Measurements from ENCODE around the gene GEMIN4. TPM values are rescaled to one million over a fixed set of nuclear protein-coding genes. Genes with fewer than 3 reads are reported as not detected.

The GEMIN4 gene
- total RNA-seq, 4 donors from 2014 or later: 15.4 to 21.2 (median 19.0) TPM

DNA sequence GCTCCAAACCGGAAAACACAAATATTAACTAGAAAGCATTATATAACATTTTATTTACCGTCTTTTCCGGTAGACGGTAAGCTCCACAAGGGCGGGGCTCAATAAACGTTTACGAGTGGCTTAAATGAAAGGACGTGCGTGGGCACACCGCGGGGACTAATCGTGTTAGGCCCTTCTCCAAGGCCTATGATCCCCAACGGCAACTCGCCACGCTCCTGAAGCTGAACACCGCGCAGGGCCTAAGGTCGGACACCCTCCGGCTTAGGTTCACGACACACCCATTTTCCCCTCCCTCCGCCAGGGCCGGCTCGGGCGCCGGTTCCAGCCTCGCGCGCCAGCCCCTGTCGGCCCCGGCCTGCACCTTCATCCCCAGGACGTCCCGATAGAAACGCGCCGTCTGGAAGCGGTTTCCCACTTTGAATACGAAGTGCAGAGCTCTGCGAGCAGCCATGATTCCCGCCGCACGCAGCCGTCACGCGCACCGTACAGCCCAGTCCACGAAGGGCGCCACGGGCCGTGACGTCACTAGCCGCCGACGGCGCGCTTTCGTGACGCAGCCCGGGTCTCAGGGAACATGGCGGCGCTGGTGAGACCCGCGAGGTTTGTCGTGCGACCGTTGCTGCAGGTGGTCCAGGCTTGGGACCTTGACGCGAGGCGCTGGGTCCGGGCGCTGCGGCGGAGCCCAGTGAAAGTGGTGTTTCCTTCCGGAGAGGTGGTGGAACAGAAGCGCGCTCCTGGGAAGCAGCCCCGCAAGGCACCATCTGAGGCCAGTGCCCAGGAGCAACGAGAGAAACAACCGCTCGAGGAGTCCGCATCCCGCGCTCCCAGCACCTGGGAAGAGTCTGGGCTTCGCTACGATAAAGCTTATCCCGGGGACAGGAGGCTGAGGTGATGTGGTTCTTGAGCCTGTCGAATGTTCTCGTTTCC lies 30.0 kb upstream of the GEMIN4 start, which contains the start of the genes GLOD4 and MRM3:
Gene GLOD4, minus strand, starts transcription at position 476 of the 927 bp plus-strand sequence. Its CDS starts 25 bp downstream, at position 451.
Gene MRM3, plus strand, starts transcription at position 549 of the 927 bp plus-strand sequence. Its CDS starts 26 bp downstream, at position 575.
- Histone ChIP-seq H3K4me1 (peaks cover 22 to 37% (median 32%) of the 10 kb centered on the region in 4 donors), H3K27me3 (no peaks in the 10 kb centered on the region), H3K4me3 (peak within 1 kb of the TSS; percentile 85 to 99 (median 92)), H3K9me3 (no peaks in the 10 kb centered on the region), H3K27ac (replicated peaks in 1 of 4) (peak within 1 kb of the TSS; percentile 82 to 93 (median 87)), H3K36me3 (peaks cover 6 to 38% (median 33%) of the 10 kb centered on the region in 4 donors)
- intact Hi-C loops (cut with DNase I): no loop called here
- TF ChIP-seq, protein P1, sequence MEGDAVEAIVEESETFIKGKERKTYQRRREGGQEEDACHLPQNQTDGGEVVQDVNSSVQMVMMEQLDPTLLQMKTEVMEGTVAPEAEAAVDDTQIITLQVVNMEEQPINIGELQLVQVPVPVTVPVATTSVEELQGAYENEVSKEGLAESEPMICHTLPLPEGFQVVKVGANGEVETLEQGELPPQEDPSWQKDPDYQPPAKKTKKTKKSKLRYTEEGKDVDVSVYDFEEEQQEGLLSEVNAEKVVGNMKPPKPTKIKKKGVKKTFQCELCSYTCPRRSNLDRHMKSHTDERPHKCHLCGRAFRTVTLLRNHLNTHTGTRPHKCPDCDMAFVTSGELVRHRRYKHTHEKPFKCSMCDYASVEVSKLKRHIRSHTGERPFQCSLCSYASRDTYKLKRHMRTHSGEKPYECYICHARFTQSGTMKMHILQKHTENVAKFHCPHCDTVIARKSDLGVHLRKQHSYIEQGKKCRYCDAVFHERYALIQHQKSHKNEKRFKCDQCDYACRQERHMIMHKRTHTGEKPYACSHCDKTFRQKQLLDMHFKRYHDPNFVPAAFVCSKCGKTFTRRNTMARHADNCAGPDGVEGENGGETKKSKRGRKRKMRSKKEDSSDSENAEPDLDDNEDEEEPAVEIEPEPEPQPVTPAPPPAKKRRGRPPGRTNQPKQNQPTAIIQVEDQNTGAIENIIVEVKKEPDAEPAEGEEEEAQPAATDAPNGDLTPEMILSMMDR (IDR thresholded peaks at IDR 0.05): peak; percentile 8 to 48 (median 11)
- TF ChIP-seq EP300 (IDR thresholded peaks at IDR 0.05) (no peak), POLR2A (IDR thresholded peaks at IDR 0.05; ENCODE audit: low read depth) (peak; percentile 52), POLR2AphosphoS5 (IDR thresholded peaks at IDR 0.05) (peak; percentile 97 to 99)
- under 1% methylated on average over 24 of the region's 87 CpGs for WGBS
- peak; percentile 98 for DNase-seq (ENCODE audit: extremely low spot score)

DNA sequence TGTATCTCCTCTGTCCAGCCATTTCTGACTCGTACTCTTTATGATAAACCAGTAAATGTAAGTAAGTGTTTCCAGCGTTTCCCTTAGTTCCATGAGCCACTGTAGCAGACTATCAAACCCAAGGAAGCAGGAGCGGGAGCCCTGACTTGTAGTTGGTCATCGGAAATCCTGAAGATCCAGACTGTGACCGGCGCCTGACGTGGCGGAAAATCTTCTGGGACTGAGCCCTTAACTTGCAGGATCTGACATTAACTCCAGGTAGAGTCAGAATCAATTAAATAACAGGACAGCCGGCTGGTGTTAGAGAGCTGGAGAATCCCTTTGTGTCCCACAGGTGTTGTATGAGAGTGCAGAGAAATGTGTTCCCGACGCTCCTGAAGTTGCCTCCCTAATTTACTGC lies 26.0 kb upstream of the GEMIN4 start:
- H3K36me3 ChIP-seq: peaks cover 28 to 59% (median 59%) of the 10 kb centered on the region in 4 donors

DNA sequence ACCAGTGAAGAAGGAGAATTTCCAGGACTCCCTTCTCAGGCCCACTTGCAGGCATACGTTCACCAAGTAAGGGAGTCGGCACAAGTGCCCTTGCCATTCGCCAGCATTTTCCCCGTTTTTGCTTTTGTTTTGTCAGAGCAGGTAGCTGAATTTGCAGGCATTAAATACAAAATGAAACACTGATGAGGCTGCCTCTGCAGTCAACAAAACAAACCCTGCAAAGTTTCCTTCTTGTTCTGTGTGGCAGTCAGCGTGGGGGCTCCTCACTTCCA lies 22.2 kb upstream of the GEMIN4 start:
- H3K4me1 ChIP-seq: no peaks in the 10 kb centered on the region
- intact Hi-C loops (cut with DNase I): no loop called here
- H3K9me3 ChIP-seq: no peaks in the 10 kb centered on the region
- no peak for DNase-seq (ENCODE audit: extremely low spot score)
- no peaks in the 10 kb centered on the region for H3K27me3 ChIP-seq
- H3K27ac ChIP-seq (replicated peaks in 1 of 4): no peak overlapping the region
- peaks cover 57 to 97% (median 92%) of the 10 kb centered on the region in 4 donors for H3K36me3 ChIP-seq
- no peak overlapping the region for H3K4me3 ChIP-seq
- TF ChIP-seq, protein P1 (IDR thresholded peaks at IDR 0.05): no peak
- TF ChIP-seq POLR2AphosphoS5 (IDR thresholded peaks at IDR 0.05) (no peak), EP300 (IDR thresholded peaks at IDR 0.05) (no peak), POLR2A (IDR thresholded peaks at IDR 0.05; ENCODE audit: low read depth) (no peak)
- 93% methylated on average over 5 of the region's 5 CpGs for WGBS

More for the DNA sequence above, 26.0 kb upstream of the GEMIN4 start:
- Histone ChIP-seq H3K4me3 (no peak overlapping the region), H3K9me3 (no peaks in the 10 kb centered on the region), H3K27me3 (no peaks in the 10 kb centered on the region), H3K27ac (replicated peaks in 1 of 4) (no peak overlapping the region), H3K4me1 (peaks cover 9 to 16% (median 14%) of the 10 kb centered on the region in 4 donors)
- no peak for DNase-seq (ENCODE audit: extremely low spot score)
- TF ChIP-seq POLR2A (IDR thresholded peaks at IDR 0.05; ENCODE audit: low read depth): no peak
- WGBS: 89% methylated on average over 9 of the region's 11 CpGs
- intact Hi-C loops (cut with DNase I): no loop called here

DNA sequence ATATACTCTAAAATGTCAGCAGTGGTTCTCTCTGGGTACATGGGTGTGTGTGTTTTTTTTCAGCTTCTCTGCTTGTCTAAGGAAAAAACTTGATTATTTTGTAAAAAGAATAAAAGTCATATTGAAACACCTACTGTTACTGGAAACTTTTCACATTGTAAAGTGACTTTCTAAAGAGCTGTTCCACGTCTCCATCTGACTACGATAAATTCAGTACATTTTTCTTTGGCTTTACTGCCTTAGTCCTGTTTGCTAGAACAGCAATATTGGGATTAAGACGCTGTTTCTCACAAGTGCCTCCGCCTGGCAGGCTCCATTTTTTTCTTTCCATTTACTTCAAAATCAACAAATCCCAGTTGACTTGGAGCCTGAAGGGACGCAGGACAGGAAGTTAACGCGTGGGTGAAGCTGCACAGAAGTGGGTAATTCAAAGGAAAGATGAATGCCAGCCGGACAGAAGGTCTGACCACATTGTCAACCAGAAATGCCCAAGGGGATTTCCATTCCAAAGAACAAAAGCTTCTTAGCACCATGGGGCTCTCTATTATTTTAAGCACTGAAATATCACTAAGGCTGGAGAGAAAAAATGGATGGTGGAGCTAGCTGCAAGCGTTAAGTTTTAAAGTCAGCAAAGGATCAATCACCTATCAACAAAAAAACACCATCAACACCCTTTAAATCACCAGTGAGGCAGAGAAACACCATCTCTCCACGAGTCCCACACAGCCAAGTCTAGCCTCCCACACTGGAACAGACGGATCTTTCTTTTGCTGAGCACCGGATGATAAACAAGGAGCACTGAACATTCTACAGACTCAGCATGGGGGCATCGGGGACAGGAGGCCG lies 21.6 kb upstream of the GEMIN4 start:
- no peak overlapping the region for H3K4me3 ChIP-seq
- intact Hi-C loops (cut with DNase I): no loop called here
- TF ChIP-seq POLR2A (IDR thresholded peaks at IDR 0.05; ENCODE audit: low read depth) (no peak), EP300 (IDR thresholded peaks at IDR 0.05) (no peak)
- no peaks in the 10 kb centered on the region for H3K4me1 ChIP-seq
- H3K9me3 ChIP-seq: no peaks in the 10 kb centered on the region
- H3K36me3 ChIP-seq: peaks cover 62 to 100% (median 94%) of the 10 kb centered on the region in 4 donors
- WGBS: 82% methylated on average over 14 of the region's 14 CpGs
- no peaks in the 10 kb centered on the region for H3K27me3 ChIP-seq
- DNase-seq (ENCODE audit: extremely low spot score): no peak
- no peak overlapping the region for H3K27ac ChIP-seq (replicated peaks in 1 of 4)

DNA sequence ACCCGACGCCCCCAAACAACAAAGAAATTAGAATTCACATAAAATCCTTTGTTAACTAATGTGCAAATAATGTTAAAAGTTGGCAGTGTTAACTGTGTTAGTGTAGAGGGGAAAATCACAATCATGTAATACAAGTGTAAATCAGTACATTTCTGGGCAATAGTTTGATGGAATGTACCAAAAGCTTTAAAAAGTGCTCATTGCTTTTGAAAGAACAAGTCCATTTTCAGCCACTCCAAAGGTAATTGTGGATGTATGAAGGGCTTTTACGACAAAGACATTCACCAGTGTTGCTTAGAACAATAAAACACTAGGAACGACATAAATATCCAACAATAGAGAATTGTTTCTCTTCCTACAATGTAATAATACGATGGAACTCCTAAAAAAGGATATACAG lies 21.0 kb upstream of the GEMIN4 start:
- H3K36me3 ChIP-seq: peaks cover 59 to 96% (median 91%) of the 10 kb centered on the region in 4 donors
- H3K4me1 ChIP-seq: no peaks in the 10 kb centered on the region
- TF ChIP-seq POLR2AphosphoS5 (IDR thresholded peaks at IDR 0.05): no peak
- TF ChIP-seq, protein P1 (IDR thresholded peaks at IDR 0.05): no peak
- TF ChIP-seq POLR2A (IDR thresholded peaks at IDR 0.05; ENCODE audit: low read depth): no peak
- TF ChIP-seq EP300 (IDR thresholded peaks at IDR 0.05): no peak
- no peak overlapping the region for H3K27ac ChIP-seq (replicated peaks in 1 of 4)
- intact Hi-C loops (cut with DNase I): no loop called here
- 78% methylated on average over 5 of the region's 5 CpGs for WGBS
- DNase-seq (ENCODE audit: extremely low spot score): no peak
- H3K27me3 ChIP-seq: no peaks in the 10 kb centered on the region
- no peaks in the 10 kb centered on the region for H3K9me3 ChIP-seq
- H3K4me3 ChIP-seq: no peak overlapping the region

All from esophagus muscularis mucosa (tissue), 4 donors.